ENCODE measurements around the gene ABCC12.
A peak's percentile ranks its signal among the peaks of the same experiment; 100 is the strongest.

ABCC12 gene

DNA sequence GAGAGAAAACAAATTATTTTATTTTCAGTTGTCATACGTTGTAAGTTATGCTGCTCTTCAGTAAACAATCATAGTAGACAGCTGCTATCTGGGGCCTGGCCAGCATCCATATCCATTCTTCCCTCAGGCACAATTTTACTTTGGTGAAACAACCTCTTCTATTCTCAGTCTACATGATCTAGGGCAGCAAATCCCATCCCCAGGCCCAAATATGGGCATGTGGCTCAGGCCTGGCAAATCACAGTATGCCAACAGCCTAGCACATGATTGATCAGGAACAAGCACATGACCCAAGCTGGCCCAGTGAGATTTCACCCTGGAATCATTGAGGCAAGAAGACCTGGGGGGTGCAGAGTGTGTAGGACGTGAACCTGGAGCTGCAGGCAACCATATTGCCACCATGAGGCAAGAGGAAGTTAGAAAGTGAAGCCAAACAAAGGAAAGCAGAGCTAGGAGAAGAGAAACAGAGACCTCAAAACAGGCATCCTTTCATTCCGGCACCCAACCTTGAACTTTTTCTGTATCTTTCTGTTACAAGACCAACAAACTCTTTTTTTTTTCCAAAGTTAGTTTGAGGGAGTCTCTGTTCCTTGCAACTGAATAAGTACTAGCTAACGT lies 10.3 kb upstream of the ABCC12 start:
- DNase-seq = no peak

DNA sequence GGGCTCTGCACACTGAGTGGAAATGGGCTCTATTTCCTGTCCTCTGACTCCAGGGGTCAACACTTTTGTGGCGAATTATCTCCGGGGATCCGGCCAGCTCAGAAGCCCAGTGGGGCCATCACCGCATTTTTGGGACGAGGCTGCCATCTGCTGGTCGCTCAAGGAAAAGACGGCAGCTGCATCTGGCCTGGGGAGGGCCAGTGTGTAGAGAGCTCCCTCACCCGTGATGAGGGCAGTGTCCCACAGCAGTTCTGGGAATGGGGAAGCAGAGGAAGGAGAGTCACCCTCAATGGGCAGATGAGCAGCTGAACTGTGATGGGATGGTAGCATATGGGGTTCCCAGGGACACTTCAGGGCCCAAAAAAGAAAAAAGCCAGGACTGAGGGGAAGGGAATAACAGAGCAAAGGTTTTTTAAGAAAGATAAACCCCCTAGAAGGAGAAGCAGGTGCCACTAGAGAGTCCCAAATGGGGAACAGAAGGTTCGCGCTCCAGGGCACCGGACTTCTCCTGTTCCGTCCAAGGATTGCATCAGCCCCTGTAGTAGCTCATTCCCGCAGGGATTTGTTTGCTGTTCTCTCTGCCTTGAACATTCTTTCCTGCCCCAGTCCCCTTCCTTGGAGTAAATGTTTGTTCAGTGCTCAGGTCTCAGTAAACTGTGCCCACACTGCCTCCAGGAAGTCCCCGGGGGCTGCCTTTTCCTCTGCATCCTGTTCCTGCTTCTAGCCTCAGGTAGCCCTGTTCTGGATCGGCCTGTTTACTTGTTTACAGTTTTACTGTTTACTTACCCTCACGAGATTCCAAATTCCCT lies 9.3 kb upstream of the ABCC12 start:
- peak; percentile 72 for DNase-seq

DNA sequence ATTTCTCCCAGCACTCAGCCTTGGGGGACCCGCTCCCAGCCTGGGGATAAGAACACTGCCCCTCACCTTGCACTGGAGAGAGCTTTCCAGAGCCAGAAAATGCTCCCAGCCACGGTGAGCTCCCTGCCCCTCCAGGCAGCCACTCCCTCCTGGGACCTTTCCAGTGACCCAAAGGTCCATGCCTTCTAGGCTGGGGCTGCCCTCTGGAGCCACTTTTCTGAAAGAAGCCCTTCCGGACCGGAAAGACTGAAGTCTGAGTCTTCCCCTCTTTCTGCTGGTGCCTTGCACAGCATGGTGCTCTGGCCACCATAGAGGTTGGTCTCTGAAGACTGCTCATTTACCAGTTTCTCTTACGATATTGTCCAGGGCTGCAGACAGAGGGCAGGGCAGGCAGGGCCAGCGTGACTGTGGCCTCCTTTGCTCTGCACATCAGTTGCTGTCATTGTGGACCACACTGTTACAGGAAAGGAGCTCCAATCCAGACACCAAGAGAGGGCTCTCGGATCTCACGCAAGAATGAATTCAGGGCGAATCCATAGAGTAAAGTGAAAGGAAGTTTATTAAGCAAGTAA lies 7.1 kb upstream of the ABCC12 start:
- DNase-seq = no peak

DNA sequence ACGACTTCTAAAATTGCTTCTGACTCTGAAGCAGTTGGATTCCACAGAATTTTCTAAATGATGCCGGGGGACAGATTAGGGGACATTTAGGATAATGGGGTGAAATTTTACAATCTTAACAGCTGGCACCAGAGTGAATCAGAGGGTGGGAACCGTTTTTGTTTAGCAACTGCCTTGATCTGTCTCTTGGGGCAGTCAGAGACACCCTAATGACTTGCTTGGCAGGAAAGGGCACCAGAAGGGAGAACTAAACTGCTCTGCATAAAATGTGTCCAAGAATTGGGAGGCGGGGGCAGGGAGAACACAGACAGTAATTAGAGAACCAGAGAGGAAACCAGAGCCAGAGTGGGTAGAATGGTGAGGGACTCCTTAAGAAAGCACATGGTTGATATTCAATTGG lies 6.1 kb upstream of the ABCC12 start:
- DNase-seq = no peak

DNA sequence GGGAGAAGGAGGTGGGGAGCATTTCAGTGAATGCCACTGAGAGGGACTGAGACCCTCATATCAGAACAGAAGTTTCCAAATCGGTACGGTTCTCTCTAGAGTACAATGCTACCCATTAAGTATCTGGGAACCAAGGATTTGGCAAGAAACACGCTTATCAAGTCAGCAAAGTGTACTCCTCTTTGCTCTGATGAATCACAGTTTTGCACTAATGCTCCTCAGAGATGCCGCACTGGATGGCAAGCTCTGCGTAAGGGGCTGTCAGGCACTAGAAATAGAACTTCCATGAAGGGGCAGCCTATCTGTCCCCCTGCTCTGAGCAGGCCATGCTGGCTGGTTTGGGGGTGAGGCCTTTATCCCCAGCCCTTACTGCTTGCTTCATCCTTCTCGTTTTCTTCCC lies 4.8 kb upstream of the ABCC12 start:
- DNase-seq = no peak

DNA sequence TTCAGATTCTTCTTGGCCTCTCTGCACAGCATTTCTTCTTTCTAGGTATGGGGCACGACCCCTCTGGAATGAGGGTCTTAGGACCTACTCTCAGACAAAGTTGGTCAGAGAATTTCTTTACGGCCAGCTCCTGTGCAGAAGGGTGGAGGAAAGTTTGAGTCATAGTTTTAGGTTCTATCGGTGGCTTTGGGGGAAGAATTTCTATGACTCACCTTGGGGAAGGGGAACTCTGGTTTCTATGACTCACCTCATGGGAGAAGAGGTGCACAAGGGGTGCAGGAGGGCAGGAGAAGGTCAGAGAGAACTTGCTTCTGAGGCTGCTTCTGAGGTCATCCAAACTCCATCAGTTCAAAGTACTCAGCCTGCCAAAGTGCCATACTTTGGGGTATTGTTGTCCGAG lies 2.5 kb upstream of the ABCC12 start:
- DNase-seq = no peak

DNA sequence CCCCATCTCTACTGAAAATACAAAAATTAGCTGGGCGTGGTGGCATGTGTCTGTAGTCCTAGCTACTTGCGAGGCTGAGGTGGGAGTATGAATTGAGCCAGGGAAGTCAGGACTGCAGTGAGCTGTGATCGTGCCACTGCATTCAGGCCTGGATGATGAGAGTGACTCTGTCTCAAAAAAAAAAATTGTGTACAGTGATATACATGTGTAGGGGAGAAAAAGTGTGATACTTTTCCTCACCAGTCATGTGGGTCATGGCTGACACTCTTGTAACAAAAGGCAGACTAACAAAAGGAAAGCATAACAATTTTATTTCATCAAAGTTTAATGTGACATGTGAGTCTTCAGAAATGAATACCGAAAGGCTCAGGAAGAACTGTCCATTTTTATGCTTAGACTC lies 2.0 kb upstream of the ABCC12 start:
- DNase-seq = no peak

DNA sequence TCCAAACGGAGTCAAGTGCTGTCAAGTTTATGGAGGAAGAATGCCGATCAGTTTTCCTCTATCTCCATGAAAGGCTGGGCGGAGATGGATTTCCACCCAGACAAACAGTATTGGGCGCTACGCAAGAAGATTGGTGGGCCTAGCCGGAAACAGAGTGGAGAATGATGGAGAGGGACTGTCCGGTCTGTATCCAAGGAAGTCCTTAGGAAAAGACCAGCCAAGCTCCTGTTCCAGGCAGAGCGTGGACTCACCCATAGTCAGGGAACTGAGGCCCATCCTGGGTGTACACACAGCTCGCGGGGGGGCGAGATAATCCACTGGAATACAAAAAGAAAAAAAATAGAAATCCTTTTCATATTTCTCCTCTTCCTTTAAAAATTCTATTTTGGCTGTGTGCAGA lies 1.5 kb upstream of the ABCC12 start:
- DNase-seq = no peak

DNA sequence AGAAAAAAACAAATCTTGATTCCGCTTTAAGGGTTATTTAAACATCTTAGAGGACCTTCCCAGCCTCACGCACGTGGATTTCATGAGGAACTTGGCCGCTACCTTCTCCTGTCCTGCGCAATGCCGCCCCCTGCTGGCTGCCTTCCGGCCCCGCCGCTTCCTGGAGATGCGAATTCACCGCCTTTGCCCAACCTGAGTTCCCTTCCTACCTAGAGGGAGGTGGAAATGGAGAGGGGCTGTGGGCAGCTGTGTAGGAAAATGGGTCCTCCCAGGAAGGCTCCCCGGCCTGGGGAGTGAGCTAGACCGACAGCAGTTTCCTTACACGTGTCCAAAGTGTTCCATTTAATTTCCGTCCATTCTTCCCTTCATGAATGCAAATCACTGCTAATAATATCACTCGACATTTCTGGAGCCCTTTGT lies 1.0 kb upstream of the ABCC12 start:
- peak; percentile 79 for DNase-seq

DNA sequence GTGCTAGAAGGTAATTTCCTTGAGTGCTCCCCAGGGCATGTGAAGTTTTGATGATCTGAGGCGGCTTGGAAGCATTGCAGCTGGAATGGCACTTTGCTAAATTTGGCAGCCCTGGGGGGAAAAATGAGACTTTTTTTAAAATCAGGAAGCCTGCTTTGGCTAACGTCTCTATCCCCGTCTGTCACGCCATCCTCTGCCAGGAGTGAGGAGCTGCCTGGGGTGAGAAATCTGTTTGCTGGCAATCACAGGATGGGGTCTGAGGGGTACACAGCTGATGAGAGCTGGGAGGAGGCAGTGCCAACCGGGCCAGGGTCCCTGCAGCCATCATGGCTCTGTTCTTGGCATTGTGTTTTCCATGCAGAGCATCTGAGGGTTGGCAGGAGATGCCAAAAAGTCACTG lies 2.0 kb downstream of the ABCC12 start:
- DNase-seq = no peak

DNA sequence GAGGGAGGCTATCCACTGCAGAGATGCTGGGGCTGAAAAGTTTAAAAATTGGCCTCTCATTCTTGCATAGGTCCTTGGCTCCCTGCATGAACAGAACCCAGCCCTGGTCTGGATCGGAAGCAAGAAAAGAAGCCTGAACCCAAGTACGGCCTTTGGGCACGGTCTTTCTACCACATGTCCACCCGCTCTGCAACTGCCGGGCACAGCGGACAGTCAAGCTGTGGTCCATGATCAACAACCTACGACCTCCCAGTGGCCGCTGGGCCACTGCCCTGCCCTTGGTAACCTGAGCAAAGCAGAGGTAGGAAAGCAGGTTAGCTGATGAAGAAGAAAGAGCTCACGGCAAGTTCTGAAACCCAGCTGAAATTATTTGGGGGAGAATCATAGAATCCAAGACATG lies 3.6 kb downstream of the ABCC12 start:
- DNase-seq = no peak

DNA sequence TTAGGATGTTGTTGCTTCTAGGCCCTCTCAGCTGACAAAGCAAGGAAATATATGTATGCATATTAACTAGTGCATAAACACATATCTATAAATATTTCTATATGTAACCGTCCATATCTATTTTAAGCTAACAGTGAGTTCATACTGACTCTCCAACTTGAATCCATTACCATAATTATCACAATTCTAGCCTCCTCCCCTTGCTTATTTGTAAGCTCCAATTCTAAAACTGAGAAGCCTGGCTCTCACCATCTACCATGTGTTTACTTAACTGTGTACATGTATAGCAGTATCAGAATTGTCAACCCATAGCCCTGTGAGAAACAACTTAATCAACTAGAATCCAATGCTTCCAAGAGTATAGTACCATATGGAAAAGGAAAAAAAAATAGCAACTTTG lies 5.1 kb downstream of the ABCC12 start:
- no peak for DNase-seq

DNA sequence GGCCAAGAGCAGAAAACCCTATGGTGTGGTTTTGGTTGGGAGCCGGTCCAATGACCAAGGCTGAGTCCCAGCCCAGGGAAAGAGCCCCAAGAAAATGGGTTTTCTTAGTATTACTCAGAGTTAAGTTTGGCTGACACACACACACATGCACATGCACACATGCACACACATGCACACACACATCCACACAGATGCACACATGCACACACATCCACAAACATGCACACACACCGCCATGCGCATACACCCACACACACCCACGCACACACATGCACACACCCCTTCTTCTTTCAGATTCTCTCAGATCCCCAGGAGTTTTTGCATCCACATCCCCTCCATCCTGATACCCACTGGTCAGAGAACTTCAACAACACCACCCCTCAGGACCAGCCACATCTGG lies 9.1 kb downstream of the ABCC12 start:
- no peak for DNase-seq

DNA sequence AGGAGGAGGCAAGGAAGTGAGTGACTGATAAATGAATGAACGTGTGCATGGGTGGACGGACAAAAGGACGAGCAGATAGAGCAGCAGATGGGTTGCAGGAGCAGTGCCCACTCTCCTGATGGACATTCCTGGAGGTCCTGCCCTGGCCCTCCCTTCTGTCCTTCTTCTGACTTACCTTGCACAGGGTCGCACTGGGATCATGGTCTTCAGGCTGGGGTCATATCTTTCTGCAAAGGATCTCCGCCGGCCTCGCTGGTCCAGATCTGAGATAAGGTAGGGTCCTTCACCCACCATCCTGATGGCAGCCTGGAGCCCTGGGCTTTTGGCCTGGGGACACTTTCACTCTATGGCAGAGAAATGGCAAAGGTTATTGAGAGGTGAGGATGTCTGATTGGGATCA lies 9.7 kb downstream of the ABCC12 start:
- no peak for DNase-seq

DNA sequence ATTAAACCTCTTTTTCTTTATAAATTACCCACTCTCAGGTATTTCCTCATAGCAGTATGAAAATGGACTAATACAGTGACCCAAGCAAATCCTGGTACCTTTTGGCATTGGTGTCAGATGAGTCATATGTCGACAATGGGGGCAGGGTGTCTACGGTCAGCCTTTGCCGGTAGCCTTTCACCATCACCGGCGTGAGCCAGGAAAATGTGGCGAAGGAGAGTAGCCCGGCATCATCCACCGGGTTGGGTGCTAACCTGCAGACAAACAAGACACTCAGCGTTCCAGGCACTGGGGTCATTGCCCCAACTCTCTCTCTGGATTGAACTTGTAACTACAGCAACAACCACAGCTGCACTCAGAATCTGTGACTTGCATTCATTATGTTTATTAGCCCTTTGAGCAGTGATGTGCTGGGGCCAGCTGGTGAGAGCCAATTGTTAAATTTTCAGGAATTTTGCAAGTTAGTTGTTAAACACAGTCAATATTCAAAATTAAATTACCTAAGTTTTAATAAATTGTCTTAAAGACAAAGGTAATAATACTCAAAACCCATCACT lies 11.9 kb downstream of the ABCC12 start:
- no peak for DNase-seq

DNA sequence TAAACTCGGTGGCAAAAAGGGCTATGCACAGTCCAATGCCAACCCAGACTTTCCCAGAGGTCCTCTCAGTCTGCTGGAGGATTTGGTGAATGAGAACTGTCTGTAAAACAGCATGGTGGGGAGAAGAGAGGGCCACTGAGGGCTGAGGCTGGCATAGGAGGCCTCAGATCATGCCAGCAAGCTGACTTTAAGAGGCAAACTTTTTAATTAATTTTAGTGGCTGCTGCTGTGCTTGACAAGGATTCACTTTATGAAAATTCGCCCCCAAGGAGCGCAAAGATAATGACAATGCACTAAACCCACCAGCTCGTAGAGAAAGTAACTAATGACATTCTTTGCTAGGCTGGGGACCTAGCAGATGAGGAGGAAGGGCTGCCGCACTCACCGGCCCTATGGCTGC lies 15.0 kb downstream of the ABCC12 start:
- no peak for DNase-seq

DNA sequence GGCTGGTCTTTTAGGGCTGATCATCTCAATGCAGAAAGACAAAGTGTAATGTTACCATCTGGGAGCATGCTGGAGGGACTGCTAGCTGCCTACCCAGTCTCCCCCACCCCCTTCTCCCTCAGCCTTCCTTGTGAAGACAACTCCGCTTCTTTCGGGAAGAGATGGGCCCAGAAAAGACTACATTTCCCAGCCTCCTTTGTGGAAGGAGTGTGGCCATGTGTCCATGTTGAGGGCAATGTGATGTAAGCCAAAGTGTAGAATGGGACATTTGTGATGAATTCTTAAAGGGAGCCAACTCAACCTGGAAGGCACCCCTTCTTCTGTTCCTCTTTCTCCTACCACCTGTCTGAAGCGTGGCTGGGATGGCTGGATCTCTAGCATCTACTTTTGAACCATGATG lies 16.3 kb downstream of the ABCC12 start:
- no peak for DNase-seq

DNA sequence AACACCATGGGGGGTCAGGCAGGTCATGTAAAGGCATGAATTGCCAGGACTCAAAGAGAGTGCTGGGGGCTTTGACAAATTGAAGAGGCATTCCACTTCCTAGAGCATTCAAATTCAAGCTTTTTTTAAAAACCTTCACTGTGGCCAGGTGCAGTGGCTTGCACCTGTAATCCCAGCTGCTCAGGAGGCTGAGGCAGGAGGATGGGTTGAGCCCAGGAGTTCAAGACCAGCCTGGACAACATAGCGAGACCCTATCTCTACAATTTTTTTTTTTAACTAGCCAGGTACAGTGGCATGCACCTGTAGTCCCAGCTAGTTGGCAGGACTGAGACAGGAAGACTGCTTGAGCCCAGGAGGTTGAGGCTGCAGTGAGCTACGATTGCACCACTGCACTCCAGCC lies 17.2 kb downstream of the ABCC12 start:
- no peak for DNase-seq

DNA sequence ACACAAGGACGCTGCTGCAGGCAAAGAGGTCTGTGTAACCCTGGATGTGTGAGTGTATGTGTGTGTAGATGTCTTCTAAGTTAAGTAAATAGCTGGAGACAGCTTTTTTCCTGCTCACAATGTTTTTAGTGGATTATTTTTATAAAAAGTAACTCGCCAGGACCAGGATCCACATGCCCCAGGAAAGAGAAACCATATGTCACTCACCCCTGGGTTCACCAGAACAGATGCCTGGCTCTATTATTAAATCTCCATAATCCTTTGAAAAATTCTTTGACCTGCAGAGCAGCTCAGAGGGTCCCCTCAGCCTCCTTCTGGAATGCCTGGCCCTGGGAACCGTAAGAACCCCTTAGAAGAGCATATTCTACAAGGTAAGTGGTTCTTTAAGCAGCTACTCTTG lies 18.0 kb downstream of the ABCC12 start:
- no peak for DNase-seq

DNA sequence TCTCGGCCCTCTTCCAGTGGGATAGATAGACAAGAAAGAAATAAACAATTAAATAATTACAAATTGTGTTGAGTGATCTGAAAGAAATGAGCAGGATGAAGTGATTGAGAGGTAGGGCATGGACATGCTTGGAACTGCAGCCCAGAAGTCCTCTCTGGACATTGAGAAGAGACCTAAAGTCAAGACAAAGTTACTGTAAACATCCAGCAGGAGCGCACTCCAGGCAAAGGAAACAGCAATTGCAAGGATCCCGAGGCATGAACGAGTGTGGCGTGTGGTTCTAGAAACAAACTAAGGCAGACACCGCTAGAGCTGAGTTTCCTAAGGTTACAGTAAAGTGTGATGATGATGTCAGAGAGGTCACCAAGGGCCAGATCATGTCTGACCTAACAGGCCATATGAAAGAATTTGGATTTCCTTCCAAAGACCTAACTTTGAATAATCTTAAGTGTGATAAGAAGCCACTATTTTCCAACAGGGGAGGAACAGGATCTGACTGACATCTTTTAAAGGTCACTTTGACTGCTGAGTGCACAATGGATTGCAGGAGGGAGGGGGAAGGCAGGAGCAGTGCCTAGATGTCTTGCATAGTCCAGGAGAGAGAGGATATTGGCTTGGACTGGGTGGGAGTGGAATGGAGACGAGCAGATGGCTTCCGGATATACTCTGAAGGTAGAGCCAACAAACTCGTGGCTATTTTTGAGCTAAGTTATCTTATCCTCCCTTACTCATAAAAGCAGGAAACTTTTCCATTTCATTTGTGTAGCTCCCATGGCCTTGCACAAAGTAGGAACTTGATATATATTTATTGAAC lies 19.0 kb downstream of the ABCC12 start:
- DNase-seq = no peak

DNA sequence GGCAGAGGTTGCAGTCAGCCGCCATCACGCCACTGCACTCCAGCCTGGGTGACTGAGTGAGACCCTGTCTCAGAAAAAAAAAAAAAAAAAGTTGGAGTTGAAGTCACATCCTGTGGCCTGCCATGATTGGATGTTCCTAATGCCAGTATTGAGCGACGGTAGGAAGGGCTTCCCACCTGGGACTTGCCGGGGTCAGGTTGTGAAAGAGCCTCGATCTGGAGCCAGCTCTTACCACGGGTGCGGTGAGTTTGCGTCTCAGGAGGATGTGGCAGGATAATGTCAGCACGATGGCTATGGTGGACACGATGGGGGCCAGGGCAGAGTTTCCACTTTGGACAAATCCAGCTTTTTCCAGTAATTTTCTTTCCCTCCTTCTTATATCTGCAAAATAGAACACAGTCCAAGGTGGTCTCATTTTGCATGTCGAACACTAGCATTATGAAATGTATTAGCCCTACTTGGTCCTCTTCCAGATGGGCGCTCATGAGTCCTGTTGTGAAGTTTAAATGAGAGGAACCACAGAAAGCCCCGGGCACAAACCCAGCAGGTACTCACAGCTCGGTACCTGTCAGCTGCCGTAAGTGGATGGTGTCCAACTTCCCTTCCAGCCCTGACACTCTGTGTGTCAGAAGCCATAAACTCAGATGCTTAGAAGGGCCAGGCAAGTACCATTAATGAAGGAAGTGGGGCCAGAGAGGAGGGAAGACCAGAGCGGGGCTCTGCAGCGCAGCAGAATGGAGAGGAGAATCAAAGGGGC lies 22.2 kb downstream of the ABCC12 start:
- no peak for DNase-seq

DNA sequence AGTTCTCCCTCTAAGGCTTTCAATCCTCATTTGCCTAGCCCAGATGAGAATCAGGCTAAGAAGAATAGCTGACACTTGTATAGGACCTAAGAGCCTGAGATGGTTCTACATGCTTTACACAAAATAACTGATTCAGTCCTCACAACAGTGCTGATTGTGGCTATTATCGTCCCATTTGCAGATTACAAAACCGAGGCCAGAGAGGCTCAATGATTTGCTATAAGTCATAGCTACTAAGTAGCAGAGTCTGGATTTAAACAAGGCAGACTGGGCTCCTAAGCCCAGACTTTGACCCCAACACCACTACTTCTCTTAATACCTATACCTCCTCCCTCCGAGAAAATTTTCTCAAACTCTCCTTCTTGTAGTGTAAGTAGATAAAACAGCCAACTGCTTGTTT lies 23.1 kb downstream of the ABCC12 start:
- no peak for DNase-seq
